ENCODE measurements around the gene TOLLIP. TPM values are rescaled to one million over a fixed set of nuclear protein-coding genes. Genes with fewer than 3 reads are reported as not detected.

The TOLLIP gene
- total and polyA plus RNA-seq, 7 experiments from 2014 or later = 20.9 to 63.8 (median 46.7) TPM

DNA sequence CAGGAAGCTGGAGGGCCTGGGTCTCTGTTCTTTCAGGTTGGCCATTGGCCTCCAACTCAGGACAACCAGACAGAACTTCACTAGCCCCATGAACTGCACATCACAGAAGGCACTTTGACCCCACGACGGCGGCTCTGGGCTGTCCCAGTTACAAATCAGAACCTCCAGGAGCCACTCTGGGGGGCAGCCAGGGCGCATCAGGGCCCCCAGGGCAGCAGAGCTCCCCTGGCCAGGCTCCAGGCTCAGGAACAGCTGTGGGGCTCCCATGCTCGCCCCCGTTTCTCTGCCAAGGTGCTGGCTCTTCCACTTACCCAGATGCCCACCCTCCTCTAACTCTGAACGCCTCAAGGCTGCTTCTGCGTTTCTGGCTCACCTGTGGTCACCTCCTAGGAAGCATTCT, 25.5 kb downstream of the TOLLIP start:
- Mint-ChIP-seq H3K4me3 (no peak overlapping the region), H3K9me3 (no peaks in the 10 kb centered on the region), H3K36me3 (peaks cover 3 to 20% (median 5%) of the 10 kb centered on the region in 5 donors), H3K27ac (no peak overlapping the region), H3K4me1 (no peaks in the 10 kb centered on the region), H3K27me3 (no peaks in the 10 kb centered on the region)
- no peaks in the 10 kb centered on the region for H3K27me3 ChIP-seq (ENCODE audit: control insufficient read depth in 2 of 2, insufficient read depth in 2 of 2, low read length in 2 of 2)
- H3K9me3 ChIP-seq (ENCODE audit: control insufficient read depth in 2 of 3, low read length in 3 of 3) = no peaks in the 10 kb centered on the region
- ATAC-seq = no peak
- intact Hi-C loops (cut with micrococcal nuclease) = no loop called here
- DNase-seq = no peak
- no peak overlapping the region for H3K4me3 ChIP-seq (ENCODE audit: low read length)
- no peak overlapping the region for H3K27ac ChIP-seq (ENCODE audit: low read depth, low read length)
- no peaks in the 10 kb centered on the region for H3K4me1 ChIP-seq (ENCODE audit: control insufficient read depth in 2 of 2, insufficient read depth in 2 of 2, low read length in 2 of 2)
- ChIA-PET CTCF (no interaction called here), POLR2A (no interaction called here)
- peaks cover 0 to 85% (median 14%) of the 10 kb centered on the region in 3 experiments for H3K36me3 ChIP-seq (ENCODE audit: control insufficient read depth in 2 of 3, insufficient read depth in 3 of 3, low read length in 3 of 3)

DNA sequence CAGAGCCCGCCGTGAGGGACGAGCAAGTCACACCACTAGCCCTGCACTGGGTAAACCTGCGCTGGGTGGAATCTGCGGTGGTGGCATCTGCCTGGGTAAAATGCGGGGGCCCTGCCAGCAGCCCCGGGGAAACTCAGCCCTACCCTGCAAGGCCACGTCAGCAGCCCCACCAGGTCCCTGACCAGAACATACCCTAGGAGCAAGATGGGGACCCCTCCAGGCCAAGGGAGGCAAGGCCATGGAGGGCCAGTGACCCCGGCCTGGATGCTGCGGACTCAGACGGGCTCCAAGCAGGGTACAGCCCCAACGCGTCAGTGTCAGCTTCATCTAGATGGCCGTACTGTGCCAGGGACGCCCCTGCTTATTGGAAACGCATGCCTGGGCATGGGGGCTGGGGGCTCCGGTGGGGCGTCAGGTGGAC, 26.3 kb downstream of the TOLLIP start:
- no peaks in the 10 kb centered on the region for H3K9me3 Mint-ChIP-seq
- DNase-seq (no peak), ATAC-seq (no peak)
- H3K27me3 Mint-ChIP-seq = no peaks in the 10 kb centered on the region
- ChIA-PET POLR2A (no interaction called here), CTCF (no interaction called here)
- Histone ChIP-seq H3K27ac (ENCODE audit: low read depth, low read length) (no peak overlapping the region), H3K27me3 (ENCODE audit: control insufficient read depth in 2 of 2, insufficient read depth in 2 of 2, low read length in 2 of 2) (no peaks in the 10 kb centered on the region), H3K4me1 (ENCODE audit: control insufficient read depth in 2 of 2, insufficient read depth in 2 of 2, low read length in 2 of 2) (no peaks in the 10 kb centered on the region), H3K9me3 (ENCODE audit: control insufficient read depth in 2 of 3, low read length in 3 of 3) (no peaks in the 10 kb centered on the region), H3K4me3 (ENCODE audit: low read length) (no peak overlapping the region), H3K36me3 (ENCODE audit: control insufficient read depth in 2 of 3, insufficient read depth in 3 of 3, low read length in 3 of 3) (peaks cover 0 to 84% (median 6%) of the 10 kb centered on the region in 3 experiments)
- H3K4me3 Mint-ChIP-seq = no peak overlapping the region
- H3K27ac Mint-ChIP-seq = no peak overlapping the region
- intact Hi-C loops (cut with micrococcal nuclease) = no loop called here
- H3K4me1 Mint-ChIP-seq = no peaks in the 10 kb centered on the region
- peaks cover 3 to 20% (median 5%) of the 10 kb centered on the region in 5 donors for H3K36me3 Mint-ChIP-seq

DNA sequence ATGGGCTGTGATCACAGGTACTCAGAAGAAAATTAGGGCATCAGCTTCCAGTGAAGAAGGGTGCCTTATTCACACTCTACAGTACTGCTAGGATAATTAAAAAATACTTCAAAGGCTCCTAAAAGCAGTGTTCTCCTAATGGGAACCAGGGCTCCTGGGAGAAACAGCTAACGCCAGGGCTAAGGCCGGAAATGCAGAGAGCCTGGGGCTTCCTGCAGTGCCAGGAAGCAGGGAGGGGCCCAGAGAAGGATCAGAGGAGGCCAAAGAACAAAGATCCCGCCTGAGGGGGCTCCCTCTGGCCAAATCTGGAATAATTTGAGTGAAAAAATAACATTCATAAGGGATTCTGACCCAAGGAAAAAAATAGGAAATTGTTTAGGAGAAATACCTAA, 27.5 kb downstream of the TOLLIP start:
- Histone ChIP-seq H3K36me3 (ENCODE audit: control insufficient read depth in 2 of 3, insufficient read depth in 3 of 3, low read length in 3 of 3) (peaks cover 0 to 84% (median 4%) of the 10 kb centered on the region in 3 experiments), H3K4me1 (ENCODE audit: control insufficient read depth in 2 of 2, insufficient read depth in 2 of 2, low read length in 2 of 2) (no peaks in the 10 kb centered on the region), H3K27ac (ENCODE audit: low read depth, low read length) (no peak overlapping the region), H3K9me3 (ENCODE audit: control insufficient read depth in 2 of 3, low read length in 3 of 3) (no peaks in the 10 kb centered on the region), H3K27me3 (ENCODE audit: control insufficient read depth in 2 of 2, insufficient read depth in 2 of 2, low read length in 2 of 2) (no peaks in the 10 kb centered on the region), H3K4me3 (ENCODE audit: low read length) (no peak overlapping the region)
- DNase-seq = no peak
- ChIA-PET POLR2A (no interaction called here), CTCF (no interaction called here)
- ATAC-seq = no peak
- Mint-ChIP-seq H3K9me3 (no peaks in the 10 kb centered on the region), H3K36me3 (peaks cover 4 to 27% (median 8%) of the 10 kb centered on the region in 5 donors), H3K27ac (no peak overlapping the region), H3K27me3 (no peaks in the 10 kb centered on the region), H3K4me1 (no peaks in the 10 kb centered on the region), H3K4me3 (no peak overlapping the region)
- intact Hi-C loops (cut with micrococcal nuclease) = no loop called here

DNA sequence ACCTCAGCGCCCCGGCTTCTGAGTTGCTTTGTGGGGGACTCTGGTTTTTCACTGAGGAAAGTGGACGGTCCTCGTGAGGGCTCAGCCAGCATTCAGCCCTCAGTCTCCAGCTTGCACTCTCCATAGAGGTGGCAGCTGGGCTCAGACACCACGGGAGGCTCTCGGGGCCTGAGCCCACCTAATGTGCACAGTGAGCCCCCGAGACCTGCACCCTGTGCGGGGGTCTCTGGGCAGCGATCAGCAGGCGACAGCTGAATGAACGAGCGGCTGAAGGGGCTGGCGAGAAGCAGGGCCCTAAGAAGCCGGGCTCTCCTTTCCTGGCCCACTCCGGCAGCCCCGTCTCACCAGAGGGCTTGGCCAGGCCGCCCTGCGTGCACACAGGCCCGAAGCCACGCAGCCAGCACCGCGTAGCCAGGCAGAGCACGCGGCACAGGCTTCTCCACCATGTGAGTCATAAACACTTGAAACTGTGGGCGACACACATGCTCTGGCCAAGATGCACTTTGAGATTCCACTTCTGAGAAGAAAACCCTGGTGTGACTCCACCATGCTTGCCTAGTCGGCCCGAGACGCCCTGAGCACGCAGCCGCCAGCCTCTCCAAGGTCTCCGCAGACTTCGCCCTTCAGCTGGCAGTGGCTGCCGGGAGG, 28.0 kb downstream of the TOLLIP start:
- DNase-seq (no peak), ATAC-seq (no peak)
- H3K36me3 Mint-ChIP-seq = peaks cover 0 to 27% (median 6%) of the 10 kb centered on the region in 5 donors
- H3K9me3 Mint-ChIP-seq = no peaks in the 10 kb centered on the region
- H3K4me3 ChIP-seq (ENCODE audit: low read length) = no peak overlapping the region
- no peaks in the 10 kb centered on the region for H3K4me1 ChIP-seq (ENCODE audit: control insufficient read depth in 2 of 2, insufficient read depth in 2 of 2, low read length in 2 of 2)
- no peak overlapping the region for H3K27ac Mint-ChIP-seq
- H3K36me3 ChIP-seq (ENCODE audit: control insufficient read depth in 2 of 3, insufficient read depth in 3 of 3, low read length in 3 of 3) = peaks cover 0 to 84% (median 4%) of the 10 kb centered on the region in 3 experiments
- no peak overlapping the region for H3K27ac ChIP-seq (ENCODE audit: low read depth, low read length)
- ChIA-PET POLR2A (no interaction called here), CTCF (no interaction called here)
- H3K9me3 ChIP-seq (ENCODE audit: control insufficient read depth in 2 of 3, low read length in 3 of 3) = no peaks in the 10 kb centered on the region
- H3K27me3 ChIP-seq (ENCODE audit: control insufficient read depth in 2 of 2, insufficient read depth in 2 of 2, low read length in 2 of 2) = no peaks in the 10 kb centered on the region
- intact Hi-C loops (cut with micrococcal nuclease) = no loop called here
- no peak overlapping the region for H3K4me3 Mint-ChIP-seq
- H3K4me1 Mint-ChIP-seq = no peaks in the 10 kb centered on the region
- H3K27me3 Mint-ChIP-seq = no peaks in the 10 kb centered on the region

DNA sequence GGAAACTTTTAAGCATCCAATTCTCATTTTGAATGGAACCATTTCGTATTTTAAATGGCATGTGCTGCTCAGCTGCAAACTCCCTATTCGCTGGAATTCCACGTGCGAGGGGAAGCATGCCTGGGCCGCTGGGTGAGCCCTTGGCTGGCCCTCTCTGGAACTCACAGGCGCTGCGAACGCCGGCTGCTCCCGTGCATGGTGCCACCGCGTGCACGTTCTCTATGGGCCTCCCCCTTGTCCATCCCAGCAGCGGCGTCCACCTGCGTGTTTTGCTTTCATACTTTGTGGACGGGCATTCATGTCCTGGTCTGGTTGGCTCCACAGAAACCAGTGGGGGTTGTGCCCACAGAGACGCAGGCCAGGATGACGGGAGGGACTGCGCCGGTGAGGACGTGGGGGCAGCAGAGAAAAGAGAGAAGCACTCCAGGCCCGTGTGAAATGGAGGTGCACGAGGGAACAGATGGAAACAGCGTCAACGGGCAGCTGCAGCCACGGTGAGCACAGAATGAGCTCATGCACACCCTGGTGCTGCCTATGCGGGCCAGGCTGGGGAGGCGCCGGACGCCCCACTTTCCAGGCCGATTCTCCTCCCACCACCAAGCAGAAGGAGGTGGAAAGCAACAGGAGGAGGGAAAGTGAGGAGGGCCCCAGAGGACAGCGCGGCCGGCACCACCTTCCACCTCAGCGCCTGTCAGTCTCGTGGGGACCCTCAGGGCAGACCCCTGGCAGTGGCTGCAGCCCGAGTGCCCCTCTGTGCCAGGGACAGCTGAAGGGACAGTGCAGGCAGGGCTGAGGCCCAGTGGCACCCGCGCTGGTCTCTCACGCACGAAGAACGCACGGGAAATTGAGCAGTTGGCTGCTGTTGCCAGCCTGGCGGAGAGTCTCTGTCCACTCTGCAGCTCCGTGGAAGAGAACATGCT, 29.1 kb downstream of the TOLLIP start:
- H3K36me3 ChIP-seq (ENCODE audit: control insufficient read depth in 2 of 3, insufficient read depth in 3 of 3, low read length in 3 of 3) = peaks cover 0 to 84% (median 4%) of the 10 kb centered on the region in 3 experiments
- intact Hi-C loops (cut with micrococcal nuclease) = no loop called here
- H3K27me3 ChIP-seq (ENCODE audit: control insufficient read depth in 2 of 2, insufficient read depth in 2 of 2, low read length in 2 of 2) = no peaks in the 10 kb centered on the region
- ATAC-seq (no peak), DNase-seq (no peak)
- peaks cover 0 to 1% (median 0%) of the 10 kb centered on the region in 7 donors for H3K4me1 Mint-ChIP-seq
- peaks cover 0 to 31% (median 6%) of the 10 kb centered on the region in 5 donors for H3K36me3 Mint-ChIP-seq
- no peak overlapping the region for H3K4me3 ChIP-seq (ENCODE audit: low read length)
- H3K9me3 Mint-ChIP-seq = no peaks in the 10 kb centered on the region
- no peak overlapping the region for H3K4me3 Mint-ChIP-seq
- H3K27me3 Mint-ChIP-seq = no peaks in the 10 kb centered on the region
- no peaks in the 10 kb centered on the region for H3K9me3 ChIP-seq (ENCODE audit: control insufficient read depth in 2 of 3, low read length in 3 of 3)
- POLR2A ChIA-PET = no interaction called here
- no peaks in the 10 kb centered on the region for H3K4me1 ChIP-seq (ENCODE audit: control insufficient read depth in 2 of 2, insufficient read depth in 2 of 2, low read length in 2 of 2)
- no peak overlapping the region for H3K27ac ChIP-seq (ENCODE audit: low read depth, low read length)
- H3K27ac Mint-ChIP-seq = no peak overlapping the region
- CTCF ChIA-PET = no interaction called here

DNA sequence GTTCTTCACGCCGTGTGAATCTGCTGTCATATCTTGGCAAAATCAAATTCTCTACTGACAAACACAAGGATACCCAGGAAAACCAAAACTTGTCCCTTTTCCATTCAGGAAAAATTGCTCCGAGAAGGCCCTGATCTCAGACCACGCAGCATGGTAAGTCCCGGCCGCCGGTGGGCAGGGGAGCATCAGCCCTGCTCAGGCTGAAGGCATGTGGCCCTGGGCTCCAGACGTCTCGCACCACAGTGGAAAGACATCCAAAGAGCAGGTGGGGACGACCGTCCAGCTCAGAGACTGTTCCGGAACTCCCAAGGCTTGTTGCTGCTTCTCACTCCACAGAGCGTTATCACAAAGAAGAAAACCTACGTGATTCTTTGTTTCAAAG, 29.8 kb downstream of the TOLLIP start:
- no peaks in the 10 kb centered on the region for H3K27me3 ChIP-seq (ENCODE audit: control insufficient read depth in 2 of 2, insufficient read depth in 2 of 2, low read length in 2 of 2)
- POLR2A ChIA-PET = no interaction called here
- intact Hi-C loops (cut with micrococcal nuclease) = loop anchor here in 1 of 2 donors (2.0 kb wide), 1 partner anchor 63 kb away; no protein-coding TSS in a partner anchor
- H3K4me3 ChIP-seq (ENCODE audit: low read length) = no peak overlapping the region
- Mint-ChIP-seq H3K4me1 (peaks cover 0 to 2% (median 0%) of the 10 kb centered on the region in 7 donors), H3K9me3 (no peaks in the 10 kb centered on the region), H3K27ac (no peak overlapping the region), H3K36me3 (peaks cover 0 to 29% (median 4%) of the 10 kb centered on the region in 5 donors), H3K27me3 (no peaks in the 10 kb centered on the region), H3K4me3 (no peak overlapping the region)
- H3K4me1 ChIP-seq (ENCODE audit: control insufficient read depth in 2 of 2, insufficient read depth in 2 of 2, low read length in 2 of 2) = no peaks in the 10 kb centered on the region
- DNase-seq = no peak
- ATAC-seq = no peak
- CTCF ChIA-PET = no interaction called here
- H3K9me3 ChIP-seq (ENCODE audit: control insufficient read depth in 2 of 3, low read length in 3 of 3) = no peaks in the 10 kb centered on the region
- peaks cover 0 to 84% (median 4%) of the 10 kb centered on the region in 3 experiments for H3K36me3 ChIP-seq (ENCODE audit: control insufficient read depth in 2 of 3, insufficient read depth in 3 of 3, low read length in 3 of 3)
- H3K27ac ChIP-seq (ENCODE audit: low read depth, low read length) = no peak overlapping the region
